Heart right ventricle (tissue), 16 donors: ENCODE results near the gene FAM78B. TPM values are rescaled to one million over a fixed set of nuclear protein-coding genes. Genes with fewer than 3 reads are reported as not detected.

Experiments
- ATAC-seq, 8 donors: fragments of 200-7000 bp; cut with Tn5 transposase; one replicate each; pipeline ENCODE4 v1.9.1; 2020; ENCODE audit warnings: mild to moderate bottlenecking in 8 of 8, moderate library complexity in 8 of 8, moderate number of reproducible peaks in 1 of 8
- DNase-seq, 2 donors: peaks; one replicate each; pipeline ENCODE4 v3.0.0-alpha.2; 2020
- H3K27ac ChIP-seq, 10 donors: fragments of 200-600 bp; sonication (generic) in 2 of 10; one replicate each; pipeline versions ENCODE4 v1.5.0 to v1.8.0; 2020 to 2022; ENCODE audit warnings: mild to moderate bottlenecking in 3 of 10
- H3K27me3 ChIP-seq, 7 donors: fragments of 200-600 bp; one replicate each; pipeline ENCODE4 v1.8.0; 2021 to 2022; ENCODE audit warnings: mild to moderate bottlenecking in 2 of 7
- H3K36me3 ChIP-seq, 9 donors: fragments of 200-600 bp; sonication (generic) in 1 of 9; one replicate each; pipeline versions ENCODE4 v1.5.0 to v1.8.0; 2020 to 2022; ENCODE audit warnings: mild to moderate bottlenecking in 2 of 9
- H3K4me1 ChIP-seq, 9 donors: fragments of 200-600 bp; sonication (generic) in 1 of 9; one replicate each; pipeline versions ENCODE4 v1.5.0 to v1.8.0; 2020 to 2022; ENCODE audit warnings: mild to moderate bottlenecking in 4 of 9
- H3K4me3 ChIP-seq, 10 donors: fragments of 200-600 bp; sonication (generic) in 2 of 10; one replicate each; pipeline versions ENCODE4 v1.5.0 to v1.8.0; 2020 to 2022; ENCODE audit warnings: mild to moderate bottlenecking in 7 of 10, moderate library complexity in 2 of 10
- H3K9me3 ChIP-seq, 11 donors: fragments of 200-600 bp in 10 of 11; sonication (generic) in 2 of 11; one replicate each; pipeline versions ENCODE4 v1.5.0 to v1.8.0; 2013 to 2022; ENCODE audit warnings: mild to moderate bottlenecking in 2 of 11, control low read depth in 1 of 11, moderate library complexity in 1 of 11
- WGBS, 2 donors: extraction: QIAGEN DNeasy Blood & Tissue Kit; methylation state at CpG; one replicate each; pipeline ENCODE4 v1.1.7; 2013; ENCODE audit warnings: inconsistent platforms in 1 of 2; 5-methylcytosine and 5-hydroxymethylcytosine counted together
- intact Hi-C, 10 donors: fragments of 100-400 bp; cut with DNase I; formaldehyde crosslinking; loops; one replicate each; pipeline versions ENCODE4 v1.11.1 to v1.14.2; 2022
- polyA plus RNA-seq, 2 donors: library from polyadenylated mRNA; stranded (reverse); fragments of 200-250 nt; gene quantifications; one replicate each; pipeline ENCODE4 v1.2.3, GENCODE V29; 2013
- total RNA-seq, 10 donors: library from RNA; stranded (reverse); fragmentation: NEBNext Ultra II Directional in 3 of 10; extraction: Animal tissue kit (Norgen Biotek cat#: 25700) in 3 of 10; gene quantifications; one replicate each; pipeline versions ENCODE4 v1.2.1 to v1.2.4, GENCODE V29; 2021 to 2023
- TF ChIP-seq, protein P1 (sequence below), 9 donors: fragments of 200-600 bp; sonication (generic) in 2 of 9; IDR thresholded peaks; one replicate each; pipeline versions ENCODE4 v1.5.0 to v1.8.0; 2021 to 2022; ENCODE audit warnings: antibody characterized with exemption in 9 of 9, mild to moderate bottlenecking in 5 of 9, moderate library complexity in 1 of 9
- donor health status: Arrhythmogenic right ventricular cardiomyopathy.
- donor health status: ischemic (EF 13 %, LVEDD 7.1; RV severe dilation, severe dysfunction).
- donor health status: healthy with polysubstance abuse.
- donor health status: DM: no; HTN: yes; CAD: no.
- donor health status: DM: no; HTN: no; CAD: no.
- donor health status: ischemic (EF 25% LVEDD 6.9; RV normal size, moderate dysfunction).
- donor health status: ischemic (EF 25% LVEDD 5.7; RV mildly dilated, moderate dysfunction).
- donor health status: healthy.
- donor health status: DM: yes; HTN: yes; CAD: no.
- donor health status: Ischemic cardiomyopathy.
- donor health status: ischemic (EF 35%, LVEDD 5.7; RV mildly dilated, moderate dysfunction).
- donor health status: nonischemic (EF 11% LVEDD 7.7; RV severe dilation, severe dysfunction).
- donor health status: DM: yes; HTN: yes; CAD: no.
- donor health status: PGD.
- donor health status: ischemic (EF 29% LVEDD 5.4; RV normal size, mild dysfunction).
- donor health status: nonischemic (EF 23%, LVEDD 6.1; RV moderate dilation, normal function).

Gene FAM78B
- total and polyA plus RNA-seq, 12 donors, result 1.4 to 5.4 (median 2.4) TPM

DNA sequence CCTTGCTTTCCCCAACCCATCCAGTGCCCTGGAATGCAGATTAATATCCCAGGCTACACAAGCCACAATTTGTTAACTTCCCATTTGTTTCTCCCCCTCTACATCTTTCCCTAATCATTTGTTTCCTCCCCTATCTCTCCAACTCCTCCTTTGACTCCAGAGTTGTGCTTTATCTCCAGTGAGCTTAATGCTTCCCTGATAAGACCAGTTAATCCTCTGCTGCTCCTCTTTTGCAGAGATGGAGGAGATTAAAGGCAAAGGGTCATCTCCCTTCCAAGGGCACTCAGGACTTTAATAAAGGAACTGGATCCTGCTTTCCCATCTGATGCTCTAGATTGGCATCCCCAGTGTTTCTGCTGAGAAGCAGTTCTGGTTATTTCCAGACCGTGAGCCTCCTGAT lies 7.1 kb downstream of the FAM78B start:
- Histone ChIP-seq H3K9me3 (no peaks in the 10 kb centered on the region), H3K27me3 (peaks cover 0 to 23% (median 0%) of the 10 kb centered on the region in 7 donors), H3K36me3 (no peaks in the 10 kb centered on the region), H3K4me1 (peaks cover 0 to 16% (median 3%) of the 10 kb centered on the region in 9 donors), H3K27ac (no peak overlapping the region), H3K4me3 (no peak overlapping the region)
- DNase-seq (no peak), ATAC-seq (no peak)
- WGBS, 2 donors, result 41 to 52% methylated on average over 1 of the region's 1 CpG
- TF ChIP-seq, protein P1, sequence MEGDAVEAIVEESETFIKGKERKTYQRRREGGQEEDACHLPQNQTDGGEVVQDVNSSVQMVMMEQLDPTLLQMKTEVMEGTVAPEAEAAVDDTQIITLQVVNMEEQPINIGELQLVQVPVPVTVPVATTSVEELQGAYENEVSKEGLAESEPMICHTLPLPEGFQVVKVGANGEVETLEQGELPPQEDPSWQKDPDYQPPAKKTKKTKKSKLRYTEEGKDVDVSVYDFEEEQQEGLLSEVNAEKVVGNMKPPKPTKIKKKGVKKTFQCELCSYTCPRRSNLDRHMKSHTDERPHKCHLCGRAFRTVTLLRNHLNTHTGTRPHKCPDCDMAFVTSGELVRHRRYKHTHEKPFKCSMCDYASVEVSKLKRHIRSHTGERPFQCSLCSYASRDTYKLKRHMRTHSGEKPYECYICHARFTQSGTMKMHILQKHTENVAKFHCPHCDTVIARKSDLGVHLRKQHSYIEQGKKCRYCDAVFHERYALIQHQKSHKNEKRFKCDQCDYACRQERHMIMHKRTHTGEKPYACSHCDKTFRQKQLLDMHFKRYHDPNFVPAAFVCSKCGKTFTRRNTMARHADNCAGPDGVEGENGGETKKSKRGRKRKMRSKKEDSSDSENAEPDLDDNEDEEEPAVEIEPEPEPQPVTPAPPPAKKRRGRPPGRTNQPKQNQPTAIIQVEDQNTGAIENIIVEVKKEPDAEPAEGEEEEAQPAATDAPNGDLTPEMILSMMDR (IDR thresholded peaks at IDR 0.05), result no peak
- intact Hi-C loops, result loop anchor here in 6 of 10 donors (5.0 to 10.0 kb wide), 5 partner anchors 225 to 765 kb away; no protein-coding TSS in a partner anchor

DNA sequence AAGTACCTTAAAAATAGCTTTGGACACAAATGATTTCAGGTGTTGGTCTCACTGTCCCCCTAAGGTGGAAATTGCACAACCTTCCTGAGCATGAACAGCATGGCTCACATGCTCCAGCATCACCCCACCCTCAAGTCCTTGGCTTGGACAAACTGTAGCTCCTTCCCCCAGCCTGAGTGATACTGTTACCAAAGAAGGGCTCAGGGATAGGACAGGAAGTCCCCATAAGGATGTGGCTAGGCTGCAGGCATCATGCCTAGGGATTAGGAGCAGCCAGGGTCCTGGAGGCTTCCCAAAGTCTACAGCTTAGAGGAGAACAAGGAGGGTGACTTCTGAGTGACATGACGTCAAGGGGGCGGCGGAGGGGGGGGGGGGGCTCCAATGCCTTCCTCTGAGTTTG lies 10.1 kb downstream of the FAM78B start:
- H3K27me3 ChIP-seq, result no peaks in the 10 kb centered on the region
- no peaks in the 10 kb centered on the region for H3K9me3 ChIP-seq
- TF ChIP-seq, protein P1 (IDR thresholded peaks at IDR 0.05), result no peak
- intact Hi-C loops, result no loop called here
- WGBS, 2 donors, result 61 to 67% methylated on average over 2 of the region's 3 CpGs
- H3K4me3 ChIP-seq, result no peak overlapping the region
- no peak overlapping the region for H3K27ac ChIP-seq
- peak in 2 of 8 donors; percentile 17 to 25 for ATAC-seq
- no peak for DNase-seq
- no peaks in the 10 kb centered on the region for H3K36me3 ChIP-seq
- H3K4me1 ChIP-seq, result peaks cover 0 to 13% (median 3%) of the 10 kb centered on the region in 9 donors

DNA sequence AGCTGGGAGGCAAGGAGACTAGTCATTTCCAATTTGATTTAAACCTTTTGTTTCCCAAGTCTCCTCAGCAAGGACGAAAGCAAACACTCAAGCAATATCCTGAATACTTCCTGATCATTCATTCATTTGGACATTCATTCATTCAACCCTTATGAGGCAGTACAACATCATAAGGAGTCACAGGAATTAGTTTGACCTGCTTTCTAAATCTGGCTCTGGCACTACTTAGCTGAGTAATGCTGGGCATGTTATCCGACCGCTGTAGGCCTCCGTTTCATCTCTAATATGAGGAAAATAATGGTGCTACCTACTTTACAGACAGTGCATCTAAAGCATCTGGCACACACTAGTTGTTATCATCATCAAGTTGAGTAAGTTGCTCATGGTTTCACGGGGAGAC lies 11.7 kb downstream of the FAM78B start:
- DNase-seq (no peak), ATAC-seq (no peak)
- Histone ChIP-seq H3K36me3 (no peaks in the 10 kb centered on the region), H3K9me3 (no peaks in the 10 kb centered on the region), H3K4me1 (peaks cover 0 to 13% (median 3%) of the 10 kb centered on the region in 9 donors), H3K27ac (no peak overlapping the region), H3K27me3 (no peaks in the 10 kb centered on the region), H3K4me3 (no peak overlapping the region)
- 57 to 72% methylated on average over 5 of the region's 5 CpGs for WGBS, 2 donors
- TF ChIP-seq, protein P1 (IDR thresholded peaks at IDR 0.05), result no peak
- intact Hi-C loops, result no loop called here

DNA sequence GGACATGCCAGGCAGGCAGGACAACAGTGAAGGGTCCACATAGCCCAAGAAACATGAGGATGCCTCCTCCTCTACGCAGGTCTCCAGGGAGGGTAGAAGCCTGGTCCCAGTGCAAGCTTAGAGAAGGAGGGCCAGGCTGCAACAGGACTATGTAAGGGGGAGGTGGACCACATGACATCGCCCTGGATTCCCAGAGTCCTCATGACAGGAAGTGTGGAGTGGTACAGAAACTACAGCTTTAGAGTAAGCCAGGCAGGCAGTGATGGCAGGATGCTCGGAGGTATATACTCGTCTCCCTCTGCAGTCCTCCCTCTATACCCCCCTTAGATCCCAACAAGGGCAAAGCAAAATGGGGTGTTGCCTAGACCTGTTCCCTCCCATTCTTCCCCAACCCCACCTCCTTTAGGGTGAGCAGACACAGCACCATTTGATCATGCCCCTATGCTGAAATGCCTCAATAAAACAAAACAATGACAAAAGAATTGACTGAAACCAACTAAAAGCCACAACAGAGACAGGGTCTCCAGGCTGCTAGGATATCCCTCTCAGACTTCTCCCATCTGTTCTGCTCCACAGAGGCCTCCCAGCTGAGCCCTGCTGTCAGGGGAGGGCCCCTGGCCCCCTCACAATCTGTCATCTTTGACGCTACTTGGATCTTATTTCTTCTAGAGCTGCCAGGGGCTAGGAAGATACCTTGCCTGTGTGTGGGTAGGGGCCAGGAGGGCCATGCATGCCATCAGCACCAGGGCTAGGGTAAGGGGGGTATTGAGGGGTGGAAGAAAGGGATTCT lies 13.1 kb downstream of the FAM78B start:
- H3K4me1 ChIP-seq, result peaks cover 0 to 13% (median 3%) of the 10 kb centered on the region in 9 donors
- no peaks in the 10 kb centered on the region for H3K36me3 ChIP-seq
- ATAC-seq (peak in 2 of 8 donors; percentile 22 to 44), DNase-seq (no peak)
- no peak overlapping the region for H3K4me3 ChIP-seq
- no peaks in the 10 kb centered on the region for H3K27me3 ChIP-seq
- TF ChIP-seq, protein P1 (IDR thresholded peaks at IDR 0.05), result no peak
- no peaks in the 10 kb centered on the region for H3K9me3 ChIP-seq
- intact Hi-C loops, result no loop called here
- no peak overlapping the region for H3K27ac ChIP-seq
- WGBS, 2 donors, result 82 to 83% methylated on average over 5 of the region's 5 CpGs
